Left renal pelvis (tissue), 4 donors: Measurements from ENCODE around the gene RAB37. TPM values are rescaled to one million over a fixed set of nuclear protein-coding genes. Genes with fewer than 3 reads are reported as not detected.
A peak's percentile ranks its signal among the peaks of the same experiment; 100 is the strongest.

Experiments used
- DNase-seq, 4 donors: peaks; one replicate each; pipeline ENCODE4 v3.0.0-alpha.2; 2013; ENCODE audit warnings: low read depth in 4 of 4, low spot score in 3 of 4
- polyA plus RNA-seq, 4 donors: library from polyadenylated mRNA; unstranded; fragments of 120-200 nt; gene quantifications; one replicate each; pipeline ENCODE4 v1.2.1, GENCODE V29; 2013; ENCODE audit not compliant: insufficient read length in 4 of 4

Gene RAB37
- polyA plus RNA-seq, 4 donors: 1.7 to 5.6 (median 4.3) TPM

- no peak for DNase-seq
Observed at GRCh38 chr17:74759941-74760340, 22.9 kb downstream of the RAB37 start.

GRCh38 chr17:74760404-74761105, 23.5 kb downstream of the RAB37 start:
- DNase-seq: no peak

DNA sequence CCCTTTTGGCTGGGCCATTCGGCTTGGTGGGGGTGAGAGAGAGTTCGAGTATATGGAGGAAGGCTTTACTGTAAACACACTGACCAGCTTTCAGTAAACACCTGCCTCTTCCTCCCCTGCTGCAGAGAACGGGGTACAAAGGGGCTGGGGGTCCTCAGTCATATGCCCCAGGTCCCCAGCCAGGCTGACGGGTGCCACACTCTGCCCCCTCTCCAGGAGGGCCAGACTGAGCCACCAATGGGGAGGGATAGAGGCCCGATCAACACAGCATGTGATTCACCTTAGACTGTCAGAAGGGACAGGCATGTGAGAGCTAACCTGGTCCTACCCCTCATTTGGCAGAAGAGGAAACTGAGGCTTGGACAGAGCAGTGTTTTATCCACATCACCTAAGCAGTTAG, 24.4 kb downstream of the RAB37 start:
- DNase-seq: no peak

- no peak for DNase-seq
Observed at GRCh38 chr17:74761931-74762330, 24.9 kb downstream of the RAB37 start.

- DNase-seq: peak in 2 of 4 donors; percentile 63 to 70
Observed at GRCh38 chr17:74763565-74764387, 26.7 kb downstream of the RAB37 start.

DNA sequence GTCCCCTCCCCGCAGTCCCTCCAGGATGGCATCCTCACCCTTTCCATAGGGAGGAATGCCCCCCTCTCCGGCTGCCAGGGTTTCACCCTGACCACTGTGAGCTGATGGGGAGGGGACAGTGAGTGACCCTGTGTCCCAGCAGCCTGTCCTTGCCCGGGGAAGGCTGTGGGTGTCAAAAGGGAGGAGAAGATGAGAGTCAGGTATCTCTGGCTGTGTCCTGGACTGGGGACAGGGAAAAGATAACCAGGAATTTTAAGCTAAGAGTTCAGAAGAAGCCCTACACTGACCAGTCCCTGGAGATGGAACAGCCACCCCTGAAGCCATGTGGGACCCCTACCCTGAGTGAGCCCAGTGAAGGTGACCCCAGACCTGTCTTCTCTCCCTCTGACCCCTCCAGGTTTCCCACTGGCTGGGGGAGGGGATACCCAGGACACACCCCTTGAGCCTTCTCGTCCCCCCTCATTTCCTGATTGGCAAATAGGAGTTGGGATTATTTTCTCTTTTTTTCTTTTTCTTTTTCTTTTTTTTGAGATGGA, 27.8 kb downstream of the RAB37 start:
- no peak for DNase-seq

DNA sequence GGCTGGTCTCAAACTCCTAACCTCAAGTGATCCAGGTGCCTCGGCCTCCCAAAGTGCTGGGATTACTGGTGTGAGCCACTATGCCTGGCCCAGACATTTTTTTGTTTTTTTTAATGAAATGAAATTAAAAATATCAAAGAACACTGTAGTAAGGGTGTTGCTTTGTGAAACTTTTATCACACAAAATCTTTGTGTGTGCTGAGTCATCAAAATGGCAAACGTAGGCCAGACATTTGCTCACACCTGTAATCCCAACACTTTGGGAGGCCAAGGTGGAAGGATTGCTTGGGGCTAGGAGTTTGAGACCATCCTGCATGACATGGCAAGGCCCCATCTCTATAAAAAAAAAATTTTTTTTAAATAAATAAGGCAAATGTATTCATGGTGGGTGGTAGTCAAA, 29.4 kb downstream of the RAB37 start:
- no peak for DNase-seq

- DNase-seq: no peak
Observed at GRCh38 chr17:74767111-74767516, 30.1 kb downstream of the RAB37 start.

GRCh38 chr17:74768069-74768762, 31.2 kb downstream of the RAB37 start:
- no peak for DNase-seq

DNA sequence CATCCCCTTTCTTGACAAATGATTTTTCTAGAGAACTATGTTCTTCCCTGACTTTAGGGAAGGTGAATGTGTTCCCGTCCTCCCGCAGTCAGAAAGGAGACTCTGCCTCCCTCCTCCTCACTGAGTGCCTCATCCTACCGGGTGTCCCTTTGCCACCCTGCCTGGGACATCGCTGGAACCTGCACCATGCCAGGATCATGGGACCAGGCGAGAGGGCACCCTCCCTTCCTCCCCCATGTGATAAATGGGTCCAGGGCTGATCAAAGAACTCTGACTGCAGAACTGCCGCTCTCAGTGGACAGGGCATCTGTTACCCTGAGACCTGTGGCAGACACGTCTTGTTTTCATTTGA, 31.7 kb downstream of the RAB37 start:
- DNase-seq: no peak

GRCh38 chr17:74769266-74769855, 32.3 kb downstream of the RAB37 start:
- DNase-seq: no peak

DNA sequence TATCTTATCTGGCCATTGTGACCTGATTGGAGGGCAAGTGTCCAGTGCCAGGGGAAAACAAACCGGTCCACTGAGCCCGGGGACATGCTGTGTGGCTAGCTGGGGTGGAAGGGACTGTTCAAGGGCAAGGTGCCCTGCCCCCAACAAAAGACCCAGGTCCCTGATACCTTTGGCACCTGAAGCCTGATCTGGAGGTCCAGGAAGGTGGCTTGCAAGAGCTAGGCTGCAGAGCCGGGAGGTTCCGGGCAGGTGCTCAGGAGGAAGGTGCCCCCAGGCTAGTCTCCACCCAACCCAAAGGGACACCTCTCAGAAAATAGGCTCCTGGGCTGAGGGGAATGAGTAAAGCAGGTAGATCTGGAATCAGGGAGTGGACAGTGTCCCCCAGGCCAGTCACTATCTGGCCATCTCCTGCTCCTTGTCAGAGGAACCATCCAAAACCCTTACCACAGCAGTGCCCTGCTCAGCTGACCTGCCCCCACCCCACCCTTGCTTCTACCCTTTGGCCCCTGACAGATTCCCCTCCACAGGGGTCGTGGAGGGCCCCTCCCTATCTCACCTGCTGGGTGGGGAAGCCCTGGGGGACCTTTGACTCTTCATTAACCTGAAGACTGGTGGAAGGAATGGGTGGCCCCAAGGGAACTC, 32.9 kb downstream of the RAB37 start:
- no peak for DNase-seq

- no peak for DNase-seq
Observed at GRCh38 chr17:74770498-74771318, 33.7 kb downstream of the RAB37 start.

DNA sequence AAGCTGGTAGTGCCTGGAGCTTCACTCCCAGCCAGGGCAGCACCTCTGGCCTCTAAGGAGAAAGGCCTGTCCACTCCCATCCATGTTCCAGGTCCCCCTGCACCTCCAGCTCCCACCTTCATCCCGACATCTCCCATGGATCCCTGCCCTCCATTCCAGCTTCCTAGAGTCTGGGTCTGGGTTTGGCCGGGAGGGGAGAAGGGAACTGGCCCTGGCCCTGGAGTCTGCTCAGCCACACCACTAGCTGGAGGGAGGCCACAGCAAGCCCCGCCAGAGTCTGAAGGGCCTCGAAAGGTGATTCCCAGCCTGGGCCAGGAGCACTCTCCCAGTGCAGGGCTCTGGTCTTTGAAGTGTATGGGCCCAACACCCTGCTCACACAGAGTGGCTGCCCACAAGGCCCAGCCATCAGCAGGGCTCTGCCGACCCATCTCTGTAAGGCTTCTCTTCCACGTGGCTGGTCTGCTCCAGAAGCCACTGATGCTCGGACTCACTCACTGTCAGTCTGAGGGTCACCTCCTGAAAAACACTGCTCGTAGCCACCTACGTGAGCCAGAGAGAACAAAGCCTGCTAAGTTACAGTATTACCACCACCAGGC, 34.4 kb downstream of the RAB37 start:
- no peak for DNase-seq

DNA sequence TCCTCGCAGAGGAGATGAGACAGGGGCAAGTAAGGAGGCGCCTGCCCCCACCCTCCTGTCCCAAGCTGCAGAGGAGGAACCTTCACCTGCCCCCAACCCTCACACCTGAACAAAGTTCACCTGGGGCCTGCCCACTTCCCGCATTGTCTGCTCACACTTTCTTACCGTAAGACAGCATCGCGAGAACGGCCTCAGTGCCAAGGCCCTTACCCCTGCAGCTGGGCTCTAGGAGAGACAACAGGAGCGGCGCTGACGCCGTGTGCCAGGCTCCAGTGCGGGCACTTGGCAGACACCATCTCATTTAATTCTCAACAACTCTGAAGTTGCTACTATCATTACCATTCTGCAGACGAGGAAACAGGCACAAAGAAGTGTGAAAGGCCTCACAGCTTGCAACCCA, 35.0 kb downstream of the RAB37 start:
- DNase-seq: no peak

GRCh38 chr17:74773414-74773813, 36.4 kb downstream of the RAB37 start:
- no peak for DNase-seq

GRCh38 chr17:74773871-74774286, 36.8 kb downstream of the RAB37 start:
- no peak for DNase-seq

GRCh38 chr17:74775409-74776043, 38.5 kb downstream of the RAB37 start:
- DNase-seq: no peak
